Lung (tissue), 12 donors: ENCODE results near the gene WDR82. TPM values are rescaled to one million over a fixed set of nuclear protein-coding genes. Genes with fewer than 3 reads are reported as not detected.

ENCODE experiments used
- ATAC-seq: fragments of 200-7000 bp; cut with Tn5 transposase; one replicate; pipeline ENCODE4 v1.9.1; 2020; ENCODE audit warnings: moderate number of reproducible peaks; ENCODE audit not compliant: insufficient read depth, low FRiP score
- DNase-seq, 3 donors: peaks; one replicate each; pipeline ENCODE4 v3.0.0-alpha.2; 2013 to 2017
- H3K27ac ChIP-seq, 2 donors: one replicate each; pipeline ENCODE4 v1.5.1; 2013; ENCODE audit warnings: mild to moderate bottlenecking in 2 of 2, moderate library complexity in 2 of 2, control low read depth in 1 of 2, inconsistent platforms in 1 of 2, low read depth in 1 of 2, low read length in 1 of 2
- H3K27me3 ChIP-seq, 3 donors: one replicate each; pipeline ENCODE4 v1.5.1; 2013; ENCODE audit warnings: low read length in 2 of 3; ENCODE audit not compliant: control insufficient read depth in 3 of 3, insufficient read depth in 3 of 3
- H3K36me3 ChIP-seq, 4 donors: one replicate each; pipeline ENCODE4 v1.5.1; 2013; ENCODE audit warnings: low read length in 4 of 4, mild to moderate bottlenecking in 1 of 4, moderate library complexity in 1 of 4; ENCODE audit not compliant: control insufficient read depth in 4 of 4, insufficient read depth in 4 of 4
- H3K4me1 ChIP-seq, 5 donors: one replicate each; pipeline ENCODE4 v1.5.1; 2013; ENCODE audit warnings: low read length in 5 of 5, mild to moderate bottlenecking in 2 of 5, moderate library complexity in 1 of 5; ENCODE audit not compliant: control insufficient read depth in 5 of 5, insufficient read depth in 5 of 5
- H3K4me3 ChIP-seq: one replicate; pipeline ENCODE4 v1.5.1; 2013; ENCODE audit warnings: mild to moderate bottlenecking, control low read depth, moderate library complexity
- H3K9ac ChIP-seq, 2 donors: one replicate each; pipeline ENCODE4 v1.5.1; 2013; ENCODE audit warnings: low read length in 2 of 2, control low read depth in 1 of 2; ENCODE audit not compliant: insufficient read depth in 1 of 2
- H3K9me3 ChIP-seq, 4 donors: one replicate each; pipeline ENCODE4 v1.5.1; 2013; ENCODE audit warnings: low read length in 3 of 4, mild to moderate bottlenecking in 1 of 4, moderate library complexity in 1 of 4; ENCODE audit not compliant: control insufficient read depth in 4 of 4, insufficient read depth in 3 of 4
- WGBS, 2 donors: extraction: QIAGEN DNeasy Blood & Tissue Kit; methylation state at CpG; one replicate each; pipeline ENCODE4 v1.1.7; 2013; 5-methylcytosine and 5-hydroxymethylcytosine counted together
- polyA plus RNA-seq, 2 donors: library from polyadenylated mRNA; stranded (reverse); fragments of 200-250 nt; gene quantifications; one replicate each; pipeline ENCODE4 v1.2.1, GENCODE V29; 2013
- total RNA-seq, 2 donors: library from RNA; depleted of rRNA in 1 of 2; stranded (reverse); fragments of >200 nt in 1 of 2; gene quantifications; one replicate each; pipeline ENCODE4 v1.2.1, GENCODE V29; 2014 to 2021
- TF ChIP-seq, protein P1 (sequence below): IDR thresholded peaks from 2 replicates; pipeline ENCODE4 v1.5.1; 2012; ENCODE audit warnings: mild to moderate bottlenecking; ENCODE audit errors: control extremely low read depth, extremely low read depth
- donor health status: control.
- donor health status: control.
- donor health status: Bipolar disorder and iron deficiency.
- donor health status: healthy.
- donor health status: DM: yes; HTN: yes; CAD: no.

Gene WDR82
- total and polyA plus RNA-seq, 4 donors = 19.4 to 72.8 (median 51.1) TPM

DNA sequence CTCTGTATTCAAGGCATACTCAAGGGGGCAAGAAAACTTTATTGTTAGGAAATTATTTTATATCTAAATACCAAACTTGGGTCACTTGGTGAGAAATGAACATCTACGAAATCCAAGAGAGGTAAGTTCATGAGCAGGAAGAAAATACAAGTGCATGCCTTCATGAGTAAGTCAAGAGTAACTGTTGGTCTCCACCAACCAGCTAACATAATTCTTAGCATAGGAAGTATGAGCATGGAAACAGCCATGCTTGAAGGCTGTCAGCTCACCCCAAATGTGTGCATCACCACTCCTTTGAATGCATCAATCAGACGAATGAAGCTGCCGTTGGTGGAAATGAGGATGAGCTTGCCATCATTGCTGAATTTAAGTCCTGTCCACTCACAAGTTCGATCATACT lies 19.0 kb downstream of the WDR82 start:
- DNase-seq (no peak), ATAC-seq (no peak)
- Histone ChIP-seq H3K27me3 (no peaks in the 10 kb centered on the region), H3K9ac (no peak overlapping the region), H3K9me3 (no peaks in the 10 kb centered on the region), H3K4me3 (no peak overlapping the region), H3K27ac (no peak overlapping the region), H3K36me3 (peaks cover 66 to 87% (median 71%) of the 10 kb centered on the region in 4 donors), H3K4me1 (no peaks in the 10 kb centered on the region)
- TF ChIP-seq, protein P1, sequence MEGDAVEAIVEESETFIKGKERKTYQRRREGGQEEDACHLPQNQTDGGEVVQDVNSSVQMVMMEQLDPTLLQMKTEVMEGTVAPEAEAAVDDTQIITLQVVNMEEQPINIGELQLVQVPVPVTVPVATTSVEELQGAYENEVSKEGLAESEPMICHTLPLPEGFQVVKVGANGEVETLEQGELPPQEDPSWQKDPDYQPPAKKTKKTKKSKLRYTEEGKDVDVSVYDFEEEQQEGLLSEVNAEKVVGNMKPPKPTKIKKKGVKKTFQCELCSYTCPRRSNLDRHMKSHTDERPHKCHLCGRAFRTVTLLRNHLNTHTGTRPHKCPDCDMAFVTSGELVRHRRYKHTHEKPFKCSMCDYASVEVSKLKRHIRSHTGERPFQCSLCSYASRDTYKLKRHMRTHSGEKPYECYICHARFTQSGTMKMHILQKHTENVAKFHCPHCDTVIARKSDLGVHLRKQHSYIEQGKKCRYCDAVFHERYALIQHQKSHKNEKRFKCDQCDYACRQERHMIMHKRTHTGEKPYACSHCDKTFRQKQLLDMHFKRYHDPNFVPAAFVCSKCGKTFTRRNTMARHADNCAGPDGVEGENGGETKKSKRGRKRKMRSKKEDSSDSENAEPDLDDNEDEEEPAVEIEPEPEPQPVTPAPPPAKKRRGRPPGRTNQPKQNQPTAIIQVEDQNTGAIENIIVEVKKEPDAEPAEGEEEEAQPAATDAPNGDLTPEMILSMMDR = no peak
- 89 to 95% methylated on average over 4 of the region's 4 CpGs for WGBS, 2 donors

DNA sequence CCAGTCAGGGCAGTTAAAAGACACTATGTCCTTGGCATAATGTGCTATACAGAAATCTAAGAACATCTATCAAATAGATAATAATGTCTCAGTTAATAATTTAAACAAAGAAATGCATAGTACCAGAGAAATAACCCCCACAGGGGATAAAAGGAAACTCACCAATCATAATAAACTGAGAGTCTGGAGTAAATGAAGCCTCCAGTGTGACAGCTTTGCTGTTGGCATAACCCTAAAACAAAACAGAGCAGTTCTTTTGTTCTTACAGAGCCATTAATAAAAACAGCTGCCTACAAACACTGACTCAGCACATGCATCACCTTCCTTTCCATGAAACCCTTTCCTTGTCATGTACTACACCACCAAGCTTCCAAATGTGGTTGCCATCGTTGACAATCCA lies 19.4 kb downstream of the WDR82 start:
- peaks cover 65 to 83% (median 67%) of the 10 kb centered on the region in 4 donors for H3K36me3 ChIP-seq
- no peak overlapping the region for H3K27ac ChIP-seq
- TF ChIP-seq, protein P1 = no peak
- H3K9ac ChIP-seq = no peak overlapping the region
- H3K9me3 ChIP-seq = no peaks in the 10 kb centered on the region
- 57 to 59% methylated on average over 1 of the region's 1 CpG for WGBS, 2 donors
- H3K27me3 ChIP-seq = no peaks in the 10 kb centered on the region
- H3K4me1 ChIP-seq = peaks cover 0 to 3% (median 0%) of the 10 kb centered on the region in 5 donors
- no peak overlapping the region for H3K4me3 ChIP-seq
- no peak for ATAC-seq
- no peak for DNase-seq

DNA sequence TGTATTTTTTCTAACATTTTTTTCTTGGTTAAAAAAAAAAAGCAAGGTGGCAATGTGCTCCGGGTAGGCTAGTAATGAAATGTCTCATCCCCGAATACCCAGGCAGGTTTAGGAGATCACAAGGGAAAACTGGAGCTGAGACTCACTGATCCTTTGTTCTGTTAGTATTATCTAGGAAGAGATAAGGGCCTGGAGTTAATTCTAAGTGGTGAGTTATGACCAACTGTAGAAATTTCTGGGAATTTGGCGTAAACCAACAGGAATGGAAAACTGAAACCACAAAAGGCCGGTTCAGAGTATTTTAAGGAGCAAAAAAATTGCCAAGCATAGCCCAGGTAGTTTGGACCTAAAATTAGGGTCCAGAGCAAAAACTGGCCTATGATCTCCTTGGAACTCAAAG lies 20.5 kb downstream of the WDR82 start:
- Histone ChIP-seq H3K9ac (no peak overlapping the region), H3K36me3 (peaks cover 62 to 71% (median 64%) of the 10 kb centered on the region in 4 donors), H3K9me3 (no peaks in the 10 kb centered on the region), H3K27ac (no peak overlapping the region), H3K4me1 (peaks cover 0 to 3% (median 0%) of the 10 kb centered on the region in 5 donors), H3K27me3 (no peaks in the 10 kb centered on the region), H3K4me3 (no peak overlapping the region)
- DNase-seq = no peak
- TF ChIP-seq, protein P1 = no peak
- WGBS, 2 donors = 91 to 96% methylated on average over 4 of the region's 4 CpGs
- no peak for ATAC-seq

DNA sequence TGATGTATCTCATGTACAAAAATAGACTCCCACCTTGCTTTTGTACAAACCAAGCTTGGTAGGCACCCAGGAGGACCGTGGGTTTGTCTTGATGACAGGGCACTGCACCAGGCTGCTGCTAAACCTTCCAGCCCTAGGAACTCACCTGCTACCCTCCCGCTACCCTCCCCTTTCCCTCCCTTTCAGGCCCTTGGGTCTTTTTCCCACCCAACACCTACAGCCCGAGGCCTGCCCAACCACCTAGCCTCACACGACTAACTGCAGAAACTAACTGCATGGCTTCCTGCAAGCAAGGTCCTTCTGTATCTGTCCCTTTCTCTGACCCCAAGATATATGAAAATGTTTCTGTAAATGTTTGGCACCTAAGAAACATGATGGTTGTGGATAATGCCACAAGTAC lies 21.8 kb downstream of the WDR82 start:
- peaks cover 0 to 3% (median 0%) of the 10 kb centered on the region in 5 donors for H3K4me1 ChIP-seq
- no peak for ATAC-seq
- peaks cover 54 to 63% (median 58%) of the 10 kb centered on the region in 4 donors for H3K36me3 ChIP-seq

More for the DNA sequence above, 21.8 kb downstream of the WDR82 start:
- no peak overlapping the region for H3K27ac ChIP-seq
- DNase-seq = no peak
- H3K4me3 ChIP-seq = no peak overlapping the region
- H3K9ac ChIP-seq = no peak overlapping the region
- H3K27me3 ChIP-seq = no peaks in the 10 kb centered on the region
- TF ChIP-seq, protein P1 = no peak
- H3K9me3 ChIP-seq = no peaks in the 10 kb centered on the region
- WGBS, 2 donors = 89 to 90% methylated on average over 4 of the region's 4 CpGs
